Mononuclear cell (primary cell): ENCODE data around the gene OASL. TPM values are rescaled to one million over a fixed set of nuclear protein-coding genes. Genes with fewer than 3 reads are reported as not detected.
A peak's percentile ranks its signal among the peaks of the same experiment; 100 is the strongest.
"Not testable (repeated sequence)": the region's sequence is repeated elsewhere in the genome, so short reads cannot be mapped to it uniquely, and the experiment has no call there.

Source experiments
- H3K27me3 ChIP-seq: 2 replicates; pipeline ENCODE4 v1.6.0; 2011; ENCODE audit warnings: low read length, control low read depth; ENCODE audit not compliant: insufficient read depth
- H3K4me1 ChIP-seq: 2 replicates; pipeline ENCODE4 v1.5.1; 2011; ENCODE audit warnings: mild to moderate bottlenecking, low read length, control low read depth; ENCODE audit not compliant: insufficient read depth
- H3K4me3 ChIP-seq: 2 replicates; pipeline ENCODE4 v1.5.1; 2011; ENCODE audit warnings: mild to moderate bottlenecking, low read length, moderate library complexity
- H3K9me3 ChIP-seq: 2 replicates; pipeline ENCODE4 v1.5.1; 2011; ENCODE audit warnings: low read depth, mild to moderate bottlenecking, control low read depth, low read length
- total RNA-seq: library from RNA; depleted of rRNA; stranded (reverse); fragments of >200 nt; gene quantifications from one replicate; pipeline ENCODE4 v1.2.3, GENCODE V29; 2012

The OASL gene
- total RNA-seq, 1 donor = 18.5 TPM

- H3K4me3 ChIP-seq, H3K27me3 ChIP-seq, H3K9me3 ChIP-seq: not testable (repeated sequence)
- peaks cover 13% of the 10 kb centered on the region for H3K4me1 ChIP-seq
These were observed 25.5 kb upstream of the OASL start for GRCh38 chr12:121064586-121064985.

GRCh38 chr12:121064116-121064515 is 25.1 kb upstream of the OASL start:
- Histone ChIP-seq H3K4me1 (peaks cover 16% of the 10 kb centered on the region), H3K4me3 (no peak overlapping the region), H3K27me3 (peaks cover 2% of the 10 kb centered on the region), H3K9me3 (no peaks in the 10 kb centered on the region)

DNA sequence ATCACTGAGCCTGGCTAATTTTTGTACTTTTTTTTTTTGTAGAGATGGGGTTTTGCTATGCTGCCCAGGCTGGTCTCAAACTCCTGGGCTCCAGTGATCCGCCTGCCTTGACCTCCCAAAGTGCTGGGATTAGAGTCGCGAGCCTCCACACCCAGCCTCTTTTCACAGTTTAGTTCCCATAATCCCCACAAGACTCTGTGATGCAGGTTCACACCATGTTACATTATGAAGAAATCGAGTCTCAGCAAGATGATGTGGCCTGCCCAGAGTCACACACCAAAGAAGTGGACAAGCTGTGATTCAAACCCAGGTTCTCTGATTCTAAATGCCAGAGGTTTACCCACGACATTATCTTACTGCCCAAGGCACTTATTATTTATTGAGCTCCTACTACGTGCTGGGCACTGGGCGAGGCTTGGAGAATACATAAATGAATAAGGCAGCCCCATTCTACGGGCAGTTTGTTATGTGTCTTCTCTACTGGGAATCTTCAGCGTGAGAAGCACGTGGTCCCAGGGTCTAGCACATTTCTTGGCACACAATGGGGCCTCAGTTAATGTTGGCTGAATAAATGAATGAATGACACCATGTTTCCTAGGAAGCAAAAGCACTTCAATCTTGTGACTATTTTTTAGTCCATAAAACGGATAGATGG is 23.5 kb upstream of the OASL start:
- peaks cover 16% of the 10 kb centered on the region for H3K4me1 ChIP-seq
- no peak overlapping the region for H3K4me3 ChIP-seq
- no peaks in the 10 kb centered on the region for H3K9me3 ChIP-seq
- H3K27me3 ChIP-seq = no peaks in the 10 kb centered on the region

GRCh38 chr12:121061831-121062230 is 22.8 kb upstream of the OASL start:
- Histone ChIP-seq H3K4me1 (peaks cover 16% of the 10 kb centered on the region), H3K27me3 (no peaks in the 10 kb centered on the region), H3K4me3 (no peak overlapping the region), H3K9me3 (no peaks in the 10 kb centered on the region)

DNA sequence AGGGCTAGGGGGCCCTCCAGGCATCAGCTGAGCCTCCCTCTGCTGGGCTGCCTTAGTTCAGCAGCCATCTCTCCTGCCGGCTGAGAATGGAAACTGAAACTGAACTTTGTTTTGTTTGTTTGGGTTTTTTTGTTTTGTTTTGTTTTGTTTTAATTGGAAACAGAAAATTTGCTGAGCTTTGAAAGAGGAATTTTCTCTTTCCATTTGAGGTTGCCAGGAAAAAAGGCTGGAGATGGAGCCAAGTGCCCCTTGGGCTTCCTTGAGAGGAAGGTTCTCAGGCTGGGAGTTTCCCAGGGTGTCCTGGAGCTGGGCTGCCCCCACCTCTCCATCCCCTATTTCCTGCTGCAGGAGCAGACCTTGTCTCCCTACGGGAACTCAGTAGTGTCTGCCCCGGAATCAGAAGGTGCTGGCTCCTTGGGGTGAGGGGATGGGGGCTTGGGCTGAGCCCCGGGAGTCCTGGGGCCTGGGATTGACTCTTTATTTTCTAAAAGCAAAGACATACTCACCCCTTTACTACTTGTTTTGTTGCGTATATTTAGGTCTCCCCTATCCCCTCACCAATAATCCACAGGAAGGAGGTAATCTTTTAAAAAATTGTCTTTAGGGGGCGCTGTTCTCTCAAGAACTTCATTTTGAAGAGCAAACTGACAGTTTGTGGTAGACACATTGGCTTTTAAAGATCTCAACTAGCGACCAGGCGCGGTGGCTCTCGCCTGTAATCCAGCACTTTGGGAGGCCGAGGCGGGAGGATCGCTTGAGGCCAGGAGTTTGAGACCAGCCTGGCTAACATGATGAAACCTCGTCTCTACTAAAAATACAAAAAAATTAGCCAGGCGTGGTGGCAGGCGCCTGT is 21.3 kb upstream of the OASL start:
- Histone ChIP-seq H3K9me3 (no peaks in the 10 kb centered on the region), H3K4me1 (peaks cover 16% of the 10 kb centered on the region), H3K4me3 (peak overlapping the region; percentile 54), H3K27me3 (no peaks in the 10 kb centered on the region)

GRCh38 chr12:121059031-121059898 is 20.2 kb upstream of the OASL start:
- H3K27me3 ChIP-seq = no peaks in the 10 kb centered on the region
- no peaks in the 10 kb centered on the region for H3K9me3 ChIP-seq
- H3K4me3 ChIP-seq = no peak overlapping the region
- H3K4me1 ChIP-seq = peaks cover 16% of the 10 kb centered on the region

GRCh38 chr12:121057794-121058193 is 18.7 kb upstream of the OASL start:
- Histone ChIP-seq H3K9me3 (no peaks in the 10 kb centered on the region), H3K4me1 (peaks cover 16% of the 10 kb centered on the region), H3K4me3 (no peak overlapping the region), H3K27me3 (no peaks in the 10 kb centered on the region)

- no peaks in the 10 kb centered on the region for H3K27me3 ChIP-seq
- H3K4me3 ChIP-seq = no peak overlapping the region
- H3K9me3 ChIP-seq = no peaks in the 10 kb centered on the region
- H3K4me1 ChIP-seq = no peaks in the 10 kb centered on the region
These were observed 14.7 kb upstream of the OASL start for GRCh38 chr12:121053706-121054105.

GRCh38 chr12:121050725-121051124 is 11.7 kb upstream of the OASL start:
- H3K4me1 ChIP-seq = no peaks in the 10 kb centered on the region
- H3K9me3 ChIP-seq = no peaks in the 10 kb centered on the region
- no peak overlapping the region for H3K4me3 ChIP-seq
- no peaks in the 10 kb centered on the region for H3K27me3 ChIP-seq

DNA sequence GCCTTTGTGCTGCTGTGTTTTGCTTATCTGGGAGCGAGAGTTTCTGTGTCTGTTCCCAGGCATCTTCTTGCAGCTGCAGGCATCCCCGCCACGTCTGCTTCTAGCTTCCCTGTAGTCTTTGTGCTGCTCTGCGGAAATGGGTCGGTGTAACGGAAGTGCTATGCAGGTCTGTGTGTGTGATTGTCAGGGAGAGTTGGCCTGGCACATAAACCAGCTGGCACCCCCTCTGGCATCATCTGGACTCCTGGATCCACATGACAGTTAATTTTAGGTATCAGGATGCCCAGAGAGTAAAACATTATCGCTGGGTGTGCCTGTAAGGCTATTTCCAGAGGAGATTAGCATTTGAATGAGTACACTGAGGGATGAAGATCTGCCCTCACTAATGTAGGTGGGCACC is 9.4 kb upstream of the OASL start:
- H3K9me3 ChIP-seq = no peaks in the 10 kb centered on the region
- no peak overlapping the region for H3K4me3 ChIP-seq
- no peaks in the 10 kb centered on the region for H3K4me1 ChIP-seq
- H3K27me3 ChIP-seq = no peaks in the 10 kb centered on the region

DNA sequence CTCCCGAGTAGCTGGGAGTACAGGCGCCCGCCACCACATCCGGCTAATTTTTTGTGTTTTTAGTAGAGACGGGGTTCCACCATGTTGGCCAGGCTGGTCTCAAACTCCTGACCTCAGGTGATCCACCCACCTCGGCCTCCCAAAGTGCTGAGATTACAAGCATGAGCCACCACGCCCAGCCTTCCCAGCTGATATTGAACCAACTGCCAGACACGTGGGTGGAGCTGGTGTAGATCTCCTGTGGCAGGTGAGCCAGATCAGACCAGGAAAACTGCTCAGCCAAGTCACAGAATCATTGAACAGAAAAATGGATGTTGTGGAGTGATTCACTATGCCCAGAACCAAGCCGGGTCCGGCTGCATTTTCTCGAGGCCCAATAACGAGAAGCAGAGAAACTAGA is 8.4 kb upstream of the OASL start:
- not testable (repeated sequence) for H3K27me3 ChIP-seq, H3K4me1 ChIP-seq, H3K9me3 ChIP-seq, H3K4me3 ChIP-seq

DNA sequence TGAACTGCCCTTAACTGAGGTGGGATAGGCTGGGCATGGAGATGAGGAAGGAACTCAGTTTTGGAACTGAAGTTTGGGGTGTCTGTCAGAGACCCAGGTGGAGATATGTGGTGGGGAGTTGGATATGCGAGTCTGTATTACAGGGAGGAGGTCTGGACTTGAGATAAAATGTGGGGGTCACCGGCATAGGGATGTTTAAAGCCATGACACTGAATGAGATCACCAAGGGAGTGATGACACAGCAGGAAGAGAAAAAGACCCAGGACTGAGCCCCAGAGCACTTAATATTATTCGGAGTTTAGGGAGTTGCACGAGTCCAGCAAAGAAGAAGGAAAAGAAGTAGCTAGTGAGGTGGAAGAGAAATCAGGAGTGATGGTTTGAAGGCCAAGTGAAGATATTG is 4.0 kb upstream of the OASL start:
- Histone ChIP-seq H3K4me3 (no peak overlapping the region), H3K27me3 (no peaks in the 10 kb centered on the region), H3K4me1 (peaks cover 12% of the 10 kb centered on the region), H3K9me3 (no peaks in the 10 kb centered on the region)

GRCh38 chr12:121036810-121037326 is 2.2 kb downstream of the OASL start:
- no peaks in the 10 kb centered on the region for H3K27me3 ChIP-seq
- H3K4me1 ChIP-seq = peaks cover 64% of the 10 kb centered on the region
- no peak overlapping the region for H3K4me3 ChIP-seq
- H3K9me3 ChIP-seq = no peaks in the 10 kb centered on the region

DNA sequence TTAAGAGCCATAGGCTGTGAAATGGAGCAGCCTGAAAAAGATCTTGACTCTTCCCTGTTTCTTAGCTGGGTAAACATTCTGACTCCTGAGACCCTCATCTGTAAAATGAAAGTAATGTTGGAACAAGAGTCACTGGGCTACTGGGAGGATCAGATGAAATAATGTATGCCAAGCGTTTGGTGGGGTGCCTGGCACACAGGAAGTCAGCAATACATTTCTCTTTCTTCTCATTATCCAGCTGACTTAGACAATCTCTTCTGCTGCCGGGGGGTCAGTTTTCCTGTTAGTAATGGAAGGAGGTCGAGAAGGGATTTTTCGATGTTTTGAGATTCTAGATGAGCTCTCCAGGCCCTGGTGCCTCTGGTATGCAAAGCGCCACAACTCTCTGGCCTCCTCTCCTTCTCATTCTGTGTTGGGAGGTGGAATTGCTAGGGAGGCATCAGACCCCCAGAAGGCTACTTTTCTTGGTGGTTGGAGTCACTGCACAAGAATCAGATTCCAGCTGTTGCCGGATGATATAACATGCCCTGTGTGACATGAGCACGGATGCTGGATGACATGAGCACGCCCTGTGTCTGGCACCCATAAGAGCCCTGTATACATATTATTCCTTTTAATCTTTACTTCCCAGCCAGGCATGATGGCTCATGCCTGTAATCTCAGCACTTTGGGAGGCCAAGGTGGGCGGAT is 4.3 kb downstream of the OASL start:
- H3K4me3 ChIP-seq = no peak overlapping the region

More for the DNA sequence above, 4.3 kb downstream of the OASL start:
- Histone ChIP-seq H3K27me3 (no peaks in the 10 kb centered on the region), H3K9me3 (no peaks in the 10 kb centered on the region), H3K4me1 (peaks cover 64% of the 10 kb centered on the region)
